Panc1 (cell line): ENCODE results near the gene OPN4. TPM values are rescaled to one million over a fixed set of nuclear protein-coding genes. Genes with fewer than 3 reads are reported as not detected.

Experiments used
- ATAC-seq: fragments of 200-7000 bp; cut with Tn5 transposase; 2 replicates; pipeline ENCODE4 v1.9.1; 2020; ENCODE audit warnings: mild to moderate bottlenecking, moderate library complexity
- BruUV-seq: library from RNA; stranded (reverse); fragments of 400-500 nt; replicated peaks from 2 replicates; lab custom pipeline; 2021; lab: Mats Ljungman, UMichigan
- CTCF ChIA-PET: fragments of 300-600 bp; sonication (Branson Sonifier 250); formaldehyde crosslinking; loops from one replicate; lab custom pipeline; 2022; ENCODE audit warnings: antibody characterized with exemption; lab: Charles Lee
- POLR2A ChIA-PET: fragments of 300-600 bp; sonication (Branson Sonifier 250); formaldehyde crosslinking; loops from one replicate; lab custom pipeline; 2022; ENCODE audit warnings: antibody characterized with exemption; lab: Charles Lee
- DNase-seq: peaks from one replicate; pipeline ENCODE4 v3.0.0-alpha.2; 2010; ENCODE audit warnings: low read depth, low spot score
- H3K27ac ChIP-seq: 2 replicates; pipeline ENCODE4 v1.5.1; 2011; ENCODE audit warnings: mild to moderate bottlenecking, low read length, inconsistent platforms
- H3K27me3 ChIP-seq: fragments of 200-500 bp; sonication (Bioruptor generic); 2 replicates; pipeline ENCODE4 v1.6.0; 2014; ENCODE audit warnings: low read length, inconsistent platforms; ENCODE audit not compliant: control insufficient read depth, insufficient read depth
- H3K36me3 ChIP-seq: fragments of 200-500 bp; sonication (Bioruptor generic); 2 replicates; pipeline ENCODE4 v1.5.1; 2014; ENCODE audit warnings: inconsistent platforms, mild to moderate bottlenecking, low read length, moderate library complexity; ENCODE audit not compliant: control insufficient read depth, insufficient read depth
- H3K4me1 ChIP-seq: 2 replicates; pipeline ENCODE4 v1.5.1; 2011; ENCODE audit warnings: inconsistent platforms, mild to moderate bottlenecking, low read length, moderate library complexity; ENCODE audit not compliant: control insufficient read depth, insufficient read depth
- H3K4me3 ChIP-seq, 2 experiments: 2 replicates each; pipeline ENCODE4 v1.5.1; 2011 to 2012; ENCODE audit warnings: low read depth in 2 of 2, low read length in 2 of 2, mild to moderate bottlenecking in 2 of 2, inconsistent platforms in 1 of 2, moderate library complexity in 1 of 2
- H3K9me3 ChIP-seq: fragments of 200-500 bp; sonication (Bioruptor generic); 2 replicates; pipeline ENCODE4 v1.5.1; 2014; ENCODE audit warnings: low read depth, mild to moderate bottlenecking, inconsistent platforms, low read length, moderate library complexity; ENCODE audit not compliant: control insufficient read depth, insufficient read depth
- SIN3A ChIP-seq: IDR thresholded peaks from 2 replicates; pipeline ENCODE4 v1.6.1; 2012; ENCODE audit warnings: low read depth, mild to moderate bottlenecking, low read length, moderate library complexity, borderline replicate concordance; ENCODE audit not compliant: insufficient read depth
- TCF7L2 ChIP-seq: IDR thresholded peaks from 2 replicates; pipeline ENCODE4 v1.6.1; 2011; ENCODE audit warnings: mild to moderate bottlenecking, low read depth, low read length, inconsistent platforms
- in situ Hi-C: cut with HindIII; loops from 2 replicates; pipeline ENCODE4 v1.10.0; 2016; ENCODE audit warnings: low sequenced_read_pairs, low pct_unique_long_range_greater_than_20kb
- intact Hi-C: fragments of 100-400 bp; cut with micrococcal nuclease; formaldehyde crosslinking; loops from one replicate; pipeline ENCODE4 v1.10.0; 2022; ENCODE audit not compliant: unreplicated experiment
- total RNA-seq: library from RNA; stranded (reverse); gene quantifications from one replicate; pipeline ENCODE4 v1.2.1, GENCODE V29; 2021; ENCODE audit not compliant: unreplicated experiment
- TF ChIP-seq, protein P1 (sequence below): fragments of 450-650 bp; IDR thresholded peaks from 2 replicates; pipeline ENCODE4 v1.5.1; 2017; ENCODE audit warnings: mild to moderate bottlenecking
- TF ChIP-seq, protein P2 (sequence below), 2 experiments: IDR thresholded peaks; 2 replicates each; pipeline ENCODE4 v1.6.1; 2011 to 2012; ENCODE audit warnings: low read depth in 2 of 2, control low read depth in 1 of 2, low read length in 1 of 2, mild to moderate bottlenecking in 1 of 2, moderate library complexity in 1 of 2; ENCODE audit not compliant: insufficient read depth in 1 of 2

The OPN4 gene
- total RNA-seq, 1 experiment from 2014 or later = not detected

DNA sequence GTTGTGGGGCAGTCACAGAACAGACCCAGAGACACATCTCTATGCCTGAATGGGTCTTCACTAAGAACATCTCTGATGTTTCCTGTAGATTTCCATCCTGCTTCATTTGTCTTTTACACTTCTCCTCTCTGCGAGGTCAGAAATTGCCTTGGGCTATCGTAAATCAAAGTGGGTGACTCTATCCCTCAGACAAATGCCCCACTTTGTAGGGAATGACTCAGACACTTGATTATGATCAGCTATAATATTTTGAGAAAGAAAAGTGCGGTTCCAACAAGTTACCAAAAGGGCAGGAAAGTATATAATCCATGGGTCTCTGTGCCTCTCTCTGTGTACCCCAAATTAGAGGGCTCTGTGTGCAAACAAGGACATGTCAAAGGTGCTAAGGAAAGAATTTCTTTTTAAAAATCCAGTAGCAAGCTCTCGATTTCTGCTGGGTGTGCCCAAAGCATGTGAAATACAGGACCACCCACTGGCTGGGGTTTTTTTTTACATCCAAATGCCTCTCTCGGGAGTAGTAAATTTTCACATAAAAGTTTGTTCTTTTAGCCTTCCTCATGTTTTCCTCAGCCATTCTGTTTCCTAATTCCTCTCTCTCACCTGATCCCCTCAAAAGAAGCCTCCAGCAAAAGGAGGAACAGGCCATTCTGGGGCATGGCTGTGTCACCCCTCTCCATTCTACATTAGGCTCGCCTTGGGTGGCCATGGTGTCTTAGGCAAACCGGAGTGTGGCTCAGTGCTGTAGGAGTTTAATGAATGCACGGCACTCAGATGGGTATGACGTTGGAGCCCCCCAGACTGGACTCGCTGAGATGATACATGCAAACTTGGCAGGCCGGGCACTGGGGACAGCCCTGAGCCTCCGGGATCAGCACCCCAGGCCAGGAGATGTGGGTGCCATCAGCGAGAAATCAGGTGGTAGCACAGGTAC, 6.3 kb upstream of the OPN4 start:
- no peaks in the 10 kb centered on the region for H3K36me3 ChIP-seq
- DNase-seq (no peak), ATAC-seq (peak; percentile 51)
- POLR2A ChIA-PET = no interaction called here
- peaks cover 34% of the 10 kb centered on the region for H3K4me1 ChIP-seq
- in situ Hi-C loops (no loop called here), intact Hi-C loops (no loop called here)
- peak overlapping the region; percentile 55 for H3K27ac ChIP-seq
- CTCF ChIA-PET = no interaction called here
- no peak for TF ChIP-seq TCF7L2
- H3K27me3 ChIP-seq = no peaks in the 10 kb centered on the region
- H3K4me3 ChIP-seq = no peak overlapping the region
- BruUV-seq = no TSS peak
- H3K9me3 ChIP-seq = no peaks in the 10 kb centered on the region

DNA sequence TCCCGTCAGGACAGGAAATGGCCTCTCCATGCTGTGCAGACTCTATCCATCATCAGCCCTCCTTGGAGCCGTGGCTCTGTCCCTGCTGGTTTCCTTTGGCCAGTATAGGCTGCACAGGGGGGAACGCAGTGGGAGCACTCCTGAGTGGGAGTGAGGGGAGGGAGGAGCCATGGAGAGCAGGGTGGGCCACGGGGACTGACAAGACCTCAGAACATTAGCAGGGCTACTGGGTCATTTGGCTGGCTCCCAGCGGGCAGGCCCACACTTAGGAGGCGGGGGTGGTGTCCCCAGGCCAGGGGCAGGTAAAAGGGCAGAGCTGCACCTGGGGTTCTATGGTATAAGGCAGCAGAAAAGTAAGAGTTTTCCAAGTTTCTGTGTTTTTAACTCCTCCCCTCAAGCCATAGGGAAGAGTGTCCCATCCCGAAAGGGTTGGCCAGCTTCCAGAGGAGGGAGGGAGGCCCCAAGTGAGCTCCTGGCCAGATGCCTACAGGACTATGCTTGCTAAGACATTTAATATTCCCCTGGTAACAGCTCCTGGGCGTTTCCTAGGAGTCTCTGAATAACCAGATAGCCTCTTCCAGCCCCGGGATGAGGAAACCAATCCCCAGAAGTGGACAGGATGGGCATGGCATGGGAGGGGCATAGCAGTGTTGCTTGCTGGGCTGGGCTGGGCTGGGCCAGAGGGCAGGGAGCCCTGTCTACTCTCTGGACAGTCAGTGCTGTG, 5.5 kb upstream of the OPN4 start:
- H3K4me1 ChIP-seq = peaks cover 29% of the 10 kb centered on the region
- ATAC-seq = peak; percentile 56
- ChIA-PET POLR2A (no interaction called here), CTCF (interaction anchor here (0.6 to 0.8 kb wide), 2 partner anchors 12 to 464 kb away, joined by 3 to 4 read pairs; no protein-coding TSS in a partner anchor)
- TF ChIP-seq TCF7L2 = no peak
- TF ChIP-seq, protein P1, sequence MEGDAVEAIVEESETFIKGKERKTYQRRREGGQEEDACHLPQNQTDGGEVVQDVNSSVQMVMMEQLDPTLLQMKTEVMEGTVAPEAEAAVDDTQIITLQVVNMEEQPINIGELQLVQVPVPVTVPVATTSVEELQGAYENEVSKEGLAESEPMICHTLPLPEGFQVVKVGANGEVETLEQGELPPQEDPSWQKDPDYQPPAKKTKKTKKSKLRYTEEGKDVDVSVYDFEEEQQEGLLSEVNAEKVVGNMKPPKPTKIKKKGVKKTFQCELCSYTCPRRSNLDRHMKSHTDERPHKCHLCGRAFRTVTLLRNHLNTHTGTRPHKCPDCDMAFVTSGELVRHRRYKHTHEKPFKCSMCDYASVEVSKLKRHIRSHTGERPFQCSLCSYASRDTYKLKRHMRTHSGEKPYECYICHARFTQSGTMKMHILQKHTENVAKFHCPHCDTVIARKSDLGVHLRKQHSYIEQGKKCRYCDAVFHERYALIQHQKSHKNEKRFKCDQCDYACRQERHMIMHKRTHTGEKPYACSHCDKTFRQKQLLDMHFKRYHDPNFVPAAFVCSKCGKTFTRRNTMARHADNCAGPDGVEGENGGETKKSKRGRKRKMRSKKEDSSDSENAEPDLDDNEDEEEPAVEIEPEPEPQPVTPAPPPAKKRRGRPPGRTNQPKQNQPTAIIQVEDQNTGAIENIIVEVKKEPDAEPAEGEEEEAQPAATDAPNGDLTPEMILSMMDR = no peak
- no TSS peak for BruUV-seq
- no peaks in the 10 kb centered on the region for H3K36me3 ChIP-seq
- in situ Hi-C loops = no loop called here
- H3K9me3 ChIP-seq = no peaks in the 10 kb centered on the region
- H3K27ac ChIP-seq = peak overlapping the region; percentile 55
- no peak overlapping the region for H3K4me3 ChIP-seq
- DNase-seq = no peak
- intact Hi-C loops = no loop called here
- no peaks in the 10 kb centered on the region for H3K27me3 ChIP-seq

DNA sequence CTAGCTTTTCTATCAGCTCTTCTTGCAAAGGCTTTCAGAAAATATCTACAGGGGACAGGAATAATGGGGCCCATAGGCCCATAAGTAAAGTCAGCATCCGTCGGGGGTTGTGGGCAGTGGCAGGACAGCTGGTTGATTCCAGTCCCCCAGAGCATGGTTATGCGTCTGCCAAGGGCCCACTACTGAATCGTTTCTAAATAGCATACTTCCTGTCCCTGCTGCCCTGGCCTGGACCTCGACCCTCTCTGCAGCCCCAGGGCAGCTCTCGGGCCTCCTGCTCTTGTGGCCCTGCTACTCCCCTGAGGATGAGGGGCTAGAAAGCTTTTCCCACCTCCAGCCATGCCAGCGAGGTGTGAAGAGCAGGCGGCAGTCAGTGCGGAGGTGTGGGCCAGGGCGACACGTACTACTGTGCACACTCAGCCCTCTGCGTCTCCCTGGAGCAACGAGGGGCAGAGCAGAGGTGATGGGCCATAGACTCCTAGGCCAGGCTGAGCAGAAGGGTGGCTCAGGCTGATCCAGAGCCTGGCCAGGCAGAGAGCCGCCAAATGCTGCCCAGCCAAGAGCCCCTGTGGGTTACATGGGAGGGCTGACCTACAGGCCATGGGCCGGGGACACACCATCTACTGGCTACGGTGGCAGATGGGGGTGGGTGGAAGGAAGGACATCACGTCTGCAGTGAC, 4.7 kb upstream of the OPN4 start:
- no TSS peak for BruUV-seq
- Histone ChIP-seq H3K9me3 (no peaks in the 10 kb centered on the region), H3K4me1 (peaks cover 29% of the 10 kb centered on the region), H3K36me3 (no peaks in the 10 kb centered on the region), H3K27ac (no peak overlapping the region), H3K27me3 (no peaks in the 10 kb centered on the region), H3K4me3 (no peak overlapping the region)
- POLR2A ChIA-PET = no interaction called here
- intact Hi-C loops (no loop called here), in situ Hi-C loops (no loop called here)
- ATAC-seq (no peak), DNase-seq (no peak)
- no peak for TF ChIP-seq SIN3A
- TF ChIP-seq, protein P1 = no peak
- TF ChIP-seq, protein P2, sequence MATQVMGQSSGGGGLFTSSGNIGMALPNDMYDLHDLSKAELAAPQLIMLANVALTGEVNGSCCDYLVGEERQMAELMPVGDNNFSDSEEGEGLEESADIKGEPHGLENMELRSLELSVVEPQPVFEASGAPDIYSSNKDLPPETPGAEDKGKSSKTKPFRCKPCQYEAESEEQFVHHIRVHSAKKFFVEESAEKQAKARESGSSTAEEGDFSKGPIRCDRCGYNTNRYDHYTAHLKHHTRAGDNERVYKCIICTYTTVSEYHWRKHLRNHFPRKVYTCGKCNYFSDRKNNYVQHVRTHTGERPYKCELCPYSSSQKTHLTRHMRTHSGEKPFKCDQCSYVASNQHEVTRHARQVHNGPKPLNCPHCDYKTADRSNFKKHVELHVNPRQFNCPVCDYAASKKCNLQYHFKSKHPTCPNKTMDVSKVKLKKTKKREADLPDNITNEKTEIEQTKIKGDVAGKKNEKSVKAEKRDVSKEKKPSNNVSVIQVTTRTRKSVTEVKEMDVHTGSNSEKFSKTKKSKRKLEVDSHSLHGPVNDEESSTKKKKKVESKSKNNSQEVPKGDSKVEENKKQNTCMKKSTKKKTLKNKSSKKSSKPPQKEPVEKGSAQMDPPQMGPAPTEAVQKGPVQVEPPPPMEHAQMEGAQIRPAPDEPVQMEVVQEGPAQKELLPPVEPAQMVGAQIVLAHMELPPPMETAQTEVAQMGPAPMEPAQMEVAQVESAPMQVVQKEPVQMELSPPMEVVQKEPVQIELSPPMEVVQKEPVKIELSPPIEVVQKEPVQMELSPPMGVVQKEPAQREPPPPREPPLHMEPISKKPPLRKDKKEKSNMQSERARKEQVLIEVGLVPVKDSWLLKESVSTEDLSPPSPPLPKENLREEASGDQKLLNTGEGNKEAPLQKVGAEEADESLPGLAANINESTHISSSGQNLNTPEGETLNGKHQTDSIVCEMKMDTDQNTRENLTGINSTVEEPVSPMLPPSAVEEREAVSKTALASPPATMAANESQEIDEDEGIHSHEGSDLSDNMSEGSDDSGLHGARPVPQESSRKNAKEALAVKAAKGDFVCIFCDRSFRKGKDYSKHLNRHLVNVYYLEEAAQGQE (IDR thresholded peaks at IDR 0.05; ENCODE audit: insufficient read depth in 1 of 2, low read depth in 2 of 2, low read length in 1 of 2) = no peak
- CTCF ChIA-PET = interaction anchor here (0.6 to 0.8 kb wide), 2 partner anchors 11 to 465 kb away, joined by 3 to 4 read pairs; no protein-coding TSS in a partner anchor
